Hematopoietic multipotent progenitor cell treated with erythropoietin and hydrocortisone succinate and interleukin-3 and kit ligand, for 17 days (in vitro differentiated cells): ENCODE measurements around the gene CC2D2B.
A peak's percentile ranks its signal among the peaks of the same experiment; 100 is the strongest.
"Not testable (repeated sequence)": the region's sequence is repeated elsewhere in the genome, so short reads cannot be mapped to it uniquely, and the experiment has no call there.

ENCODE experiments used
- DNase-seq: peaks from one replicate; pipeline ENCODE4 v3.0.0-alpha.2; 2015; ENCODE audit warnings: low spot score

Gene CC2D2B

GRCh38 chr10:96023168-96023567 is 115.4 kb downstream of the CC2D2B start:
- no peak for DNase-seq

GRCh38 chr10:96025566-96025965 is 117.8 kb downstream of the CC2D2B start:
- DNase-seq, result no peak

- no peak for DNase-seq
Observed at GRCh38 chr10:96034625-96035024, 126.8 kb downstream of the CC2D2B start.

GRCh38 chr10:96038476-96039387 is 131.0 kb downstream of the CC2D2B start:
- DNase-seq, result no peak

- DNase-seq, result no peak
Observed at GRCh38 chr10:96041146-96041545, 133.4 kb downstream of the CC2D2B start.

- peak; percentile 34 for DNase-seq
Observed at GRCh38 chr10:96043033-96043892, 135.5 kb downstream of the CC2D2B start, which contains the start of gene CCNJ. Gene CCNJ (plus strand): TSS chr10:96043583. CDS start chr10:96044394, 811 bp downstream.

- peak; percentile 15 for DNase-seq
Observed at GRCh38 chr10:96043893-96044715, 136.3 kb downstream of the CC2D2B start.

GRCh38 chr10:96044736-96045135 is 137.0 kb downstream of the CC2D2B start:
- DNase-seq, result peak; percentile 18

GRCh38 chr10:96046546-96046945 is 138.8 kb downstream of the CC2D2B start:
- no peak for DNase-seq

GRCh38 chr10:96047004-96047649 is 139.4 kb downstream of the CC2D2B start:
- no peak for DNase-seq

DNA sequence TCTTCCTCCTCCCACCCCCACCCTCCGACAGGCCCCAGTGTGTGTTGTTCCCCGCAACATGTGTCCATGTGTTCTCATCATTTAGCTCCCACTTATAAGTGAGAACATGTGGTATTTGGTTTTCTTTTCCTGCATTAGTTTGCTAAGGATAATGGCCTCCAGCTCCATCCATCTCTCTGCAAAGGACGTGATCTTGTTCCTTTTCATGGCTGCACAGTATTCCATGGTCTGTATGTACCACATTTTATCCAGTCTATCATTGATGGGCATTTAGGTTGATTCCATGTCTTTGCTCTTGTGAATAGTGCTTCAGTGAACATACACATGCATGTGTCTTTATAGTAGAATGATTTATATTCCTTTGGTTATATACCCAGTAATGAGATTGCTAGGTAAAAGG is 140.2 kb downstream of the CC2D2B start:
- not testable (repeated sequence) for DNase-seq

DNA sequence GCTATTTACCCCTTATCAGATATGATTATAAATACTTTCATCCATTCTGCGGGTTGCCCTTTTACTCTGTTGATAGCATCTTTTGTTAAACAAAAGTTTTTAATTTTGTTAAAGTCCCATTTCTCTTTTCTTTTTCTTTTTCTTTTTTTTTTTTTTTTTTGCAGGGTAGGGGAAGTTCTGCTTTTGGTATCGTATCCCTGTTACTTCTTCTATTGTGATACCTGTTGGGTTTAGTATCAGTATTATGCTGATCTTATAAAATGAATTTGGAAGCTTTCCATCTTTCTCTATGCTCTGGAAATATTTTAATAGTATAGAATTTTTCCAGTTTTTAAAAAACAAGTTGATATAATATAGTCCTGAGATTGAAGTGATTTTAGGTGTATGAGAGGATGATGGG is 141.6 kb downstream of the CC2D2B start:
- no peak for DNase-seq

DNA sequence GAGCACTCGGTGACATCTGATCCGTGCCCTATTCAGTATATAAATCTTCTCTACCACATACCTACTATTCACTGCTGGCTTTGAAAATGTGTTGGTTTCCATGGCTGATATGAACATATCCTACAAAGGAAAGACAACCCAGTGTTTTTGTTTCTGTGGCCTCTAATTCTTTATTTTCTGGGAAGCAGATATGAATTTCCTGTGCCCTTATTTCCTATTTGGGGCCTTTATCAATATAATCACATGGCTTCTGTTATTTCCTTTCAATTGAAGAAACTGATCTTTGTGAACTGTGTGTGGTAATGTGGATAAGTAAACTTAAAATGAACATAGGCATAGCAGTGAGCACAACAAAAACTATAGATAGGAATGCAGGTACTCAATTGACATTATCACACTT is 146.2 kb downstream of the CC2D2B start:
- DNase-seq, result no peak

GRCh38 chr10:96056787-96057186 is 149.0 kb downstream of the CC2D2B start:
- no peak for DNase-seq

DNA sequence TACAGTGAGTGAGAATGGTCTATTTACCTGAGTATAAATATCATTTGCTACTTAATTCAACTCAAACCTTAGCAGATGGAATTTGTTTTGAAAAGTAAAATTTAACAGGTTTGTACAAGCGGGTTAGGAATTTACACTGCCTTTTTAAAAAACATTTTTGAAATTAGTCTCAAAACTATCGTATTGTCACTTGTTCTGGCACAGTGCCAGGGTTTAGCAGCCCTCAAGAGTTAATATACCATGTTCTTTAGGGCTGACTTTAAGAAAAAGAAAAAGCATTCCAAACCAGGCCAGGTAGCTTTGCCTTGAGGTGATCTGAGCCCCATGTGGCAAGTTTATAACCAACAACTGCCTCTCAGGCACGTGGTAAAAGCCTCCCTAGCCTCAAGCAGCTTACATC is 153.5 kb downstream of the CC2D2B start:
- DNase-seq, result no peak

DNA sequence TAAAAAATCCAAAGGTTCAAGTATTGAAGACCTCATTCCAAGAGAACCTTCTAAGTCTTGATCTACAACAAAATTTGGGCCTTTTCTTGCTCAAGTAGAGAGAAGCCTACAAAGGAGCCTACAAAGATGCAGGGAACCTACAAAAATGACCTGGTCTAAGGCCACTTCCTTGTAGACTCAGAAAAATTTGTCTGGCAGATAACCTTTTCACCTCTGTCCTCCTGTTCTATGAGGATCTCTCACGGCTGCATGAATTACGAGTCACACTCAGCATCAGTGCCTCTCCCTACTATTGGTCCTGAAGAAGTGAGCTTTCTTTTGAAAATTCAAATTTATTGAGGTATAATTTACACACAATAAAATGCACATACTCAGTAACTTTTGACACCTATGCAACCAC is 164.9 kb downstream of the CC2D2B start:
- DNase-seq, result no peak

DNA sequence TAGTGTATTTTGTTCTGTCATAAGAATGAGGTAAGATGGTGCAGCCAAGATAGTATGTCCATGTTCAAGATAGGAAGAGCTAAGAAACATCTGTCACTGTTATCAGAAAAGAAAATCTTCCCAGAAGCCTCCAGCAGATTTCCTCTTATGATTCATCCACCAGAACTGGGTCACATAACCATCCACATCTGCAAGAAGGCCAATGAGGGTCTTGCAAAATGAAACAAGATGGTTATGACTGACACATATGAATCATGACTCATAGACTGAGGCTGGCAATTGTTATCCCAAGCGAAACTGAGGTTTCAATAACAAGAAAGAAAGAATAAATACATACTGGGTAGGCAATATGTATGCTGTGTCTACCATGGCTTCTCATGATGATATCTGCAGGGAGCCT is 165.9 kb downstream of the CC2D2B start:
- DNase-seq, result no peak

DNA sequence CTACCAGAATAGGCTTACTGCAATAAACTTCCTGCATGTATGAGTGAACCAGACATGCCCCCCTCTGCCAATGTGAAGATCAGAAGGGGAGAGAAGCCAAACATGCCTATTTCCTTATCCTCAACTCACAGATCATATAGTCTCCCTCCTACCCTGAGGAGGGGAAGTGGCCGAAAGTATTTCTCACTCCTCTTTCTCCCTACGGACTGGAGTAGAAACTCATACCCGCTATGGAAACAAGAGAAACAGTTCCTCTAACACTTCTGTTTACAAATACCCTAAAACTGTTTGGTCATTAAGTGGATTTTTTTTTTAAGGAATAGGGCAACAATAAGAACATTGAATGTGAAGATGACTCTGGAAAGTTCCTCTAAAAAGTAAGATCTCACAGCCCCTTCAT is 167.0 kb downstream of the CC2D2B start:
- no peak for DNase-seq

GRCh38 chr10:96075977-96076376 is 168.2 kb downstream of the CC2D2B start:
- DNase-seq, result no peak

- DNase-seq, result no peak
Observed at GRCh38 chr10:96077156-96077555, 169.4 kb downstream of the CC2D2B start.

GRCh38 chr10:96082153-96082552 is 174.4 kb downstream of the CC2D2B start:
- no peak for DNase-seq
